ENCODE measurements around the gene CSNK1D.
"Not testable (repeated sequence)": the region's sequence is repeated elsewhere in the genome, so short reads cannot be mapped to it uniquely, and the experiment has no call there.

The CSNK1D gene

GRCh38 chr17:82202981-82203380 lies 70.5 kb downstream of the CSNK1D start:
- intact Hi-C loops (cut with micrococcal nuclease) = no loop called here
- Mint-ChIP-seq H3K27ac (no peak overlapping the region), H3K36me3 (ENCODE audit: low read depth) (peaks cover 45% of the 10 kb centered on the region), H3K27me3 (no peaks in the 10 kb centered on the region), H3K4me1 (ENCODE audit: low read depth) (peaks cover 20% of the 10 kb centered on the region), H3K4me3 (no peak overlapping the region), H3K9me3 (no peaks in the 10 kb centered on the region)

- no peak overlapping the region for H3K27ac Mint-ChIP-seq
- H3K4me1 Mint-ChIP-seq (ENCODE audit: low read depth) = peaks cover 17% of the 10 kb centered on the region
- intact Hi-C loops (cut with micrococcal nuclease) = no loop called here
- H3K4me3 Mint-ChIP-seq = no peak overlapping the region
- no peaks in the 10 kb centered on the region for H3K27me3 Mint-ChIP-seq
- no peaks in the 10 kb centered on the region for H3K9me3 Mint-ChIP-seq
- H3K36me3 Mint-ChIP-seq (ENCODE audit: low read depth) = peaks cover 53% of the 10 kb centered on the region
Observed at GRCh38 chr17:82201498-82201910, 72.0 kb downstream of the CSNK1D start.

- Mint-ChIP-seq H3K27ac (no peak overlapping the region), H3K27me3 (no peaks in the 10 kb centered on the region), H3K4me3 (no peak overlapping the region), H3K9me3 (no peaks in the 10 kb centered on the region), H3K4me1 (ENCODE audit: low read depth) (peaks cover 11% of the 10 kb centered on the region), H3K36me3 (ENCODE audit: low read depth) (peaks cover 59% of the 10 kb centered on the region)
- intact Hi-C loops (cut with micrococcal nuclease) = no loop called here
Observed at GRCh38 chr17:82200743-82201497, 72.6 kb downstream of the CSNK1D start.

- intact Hi-C loops (cut with micrococcal nuclease) = no loop called here
- H3K36me3 Mint-ChIP-seq (ENCODE audit: low read depth) = peaks cover 67% of the 10 kb centered on the region
- H3K27ac Mint-ChIP-seq = no peak overlapping the region
- no peaks in the 10 kb centered on the region for H3K9me3 Mint-ChIP-seq
- peaks cover 7% of the 10 kb centered on the region for H3K4me1 Mint-ChIP-seq (ENCODE audit: low read depth)
- H3K27me3 Mint-ChIP-seq = no peaks in the 10 kb centered on the region
- no peak overlapping the region for H3K4me3 Mint-ChIP-seq
Observed at GRCh38 chr17:82200135-82200534, 73.4 kb downstream of the CSNK1D start.

DNA sequence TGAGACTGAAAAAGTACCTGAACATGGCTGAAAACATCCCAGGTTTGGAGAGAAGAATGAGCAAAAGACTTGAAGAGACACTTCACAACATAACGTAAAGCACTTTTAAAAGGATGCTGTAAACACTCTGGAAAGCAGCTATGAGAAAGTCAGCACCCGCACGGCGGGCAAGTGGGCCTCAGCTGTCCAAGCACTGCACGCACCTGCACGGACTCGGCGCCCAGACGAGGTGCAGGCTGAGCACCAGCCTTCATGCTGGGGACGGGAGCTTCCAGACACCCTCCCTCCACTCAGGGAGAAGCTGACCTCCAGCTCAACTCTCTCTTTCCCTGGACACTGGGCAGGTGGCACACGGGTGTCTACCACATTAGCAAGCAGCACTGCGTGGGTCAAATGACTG lies 74.0 kb downstream of the CSNK1D start:
- Mint-ChIP-seq H3K27ac (no peak overlapping the region), H3K4me3 (no peak overlapping the region)

GRCh38 chr17:82198092-82198491 lies 75.4 kb downstream of the CSNK1D start:
- H3K4me3 Mint-ChIP-seq = no peak overlapping the region
- peaks cover 69% of the 10 kb centered on the region for H3K36me3 Mint-ChIP-seq (ENCODE audit: low read depth)
- H3K27ac Mint-ChIP-seq = no peak overlapping the region
- peaks cover 22% of the 10 kb centered on the region for H3K4me1 Mint-ChIP-seq (ENCODE audit: low read depth)
- no peaks in the 10 kb centered on the region for H3K9me3 Mint-ChIP-seq
- intact Hi-C loops (cut with micrococcal nuclease) = no loop called here
- no peaks in the 10 kb centered on the region for H3K27me3 Mint-ChIP-seq

More for the DNA sequence above, 74.0 kb downstream of the CSNK1D start:
- intact Hi-C loops (cut with micrococcal nuclease) = no loop called here
- Mint-ChIP-seq H3K9me3 (no peaks in the 10 kb centered on the region), H3K27me3 (no peaks in the 10 kb centered on the region), H3K36me3 (ENCODE audit: low read depth) (peaks cover 72% of the 10 kb centered on the region), H3K4me1 (ENCODE audit: low read depth) (peaks cover 10% of the 10 kb centered on the region)

DNA sequence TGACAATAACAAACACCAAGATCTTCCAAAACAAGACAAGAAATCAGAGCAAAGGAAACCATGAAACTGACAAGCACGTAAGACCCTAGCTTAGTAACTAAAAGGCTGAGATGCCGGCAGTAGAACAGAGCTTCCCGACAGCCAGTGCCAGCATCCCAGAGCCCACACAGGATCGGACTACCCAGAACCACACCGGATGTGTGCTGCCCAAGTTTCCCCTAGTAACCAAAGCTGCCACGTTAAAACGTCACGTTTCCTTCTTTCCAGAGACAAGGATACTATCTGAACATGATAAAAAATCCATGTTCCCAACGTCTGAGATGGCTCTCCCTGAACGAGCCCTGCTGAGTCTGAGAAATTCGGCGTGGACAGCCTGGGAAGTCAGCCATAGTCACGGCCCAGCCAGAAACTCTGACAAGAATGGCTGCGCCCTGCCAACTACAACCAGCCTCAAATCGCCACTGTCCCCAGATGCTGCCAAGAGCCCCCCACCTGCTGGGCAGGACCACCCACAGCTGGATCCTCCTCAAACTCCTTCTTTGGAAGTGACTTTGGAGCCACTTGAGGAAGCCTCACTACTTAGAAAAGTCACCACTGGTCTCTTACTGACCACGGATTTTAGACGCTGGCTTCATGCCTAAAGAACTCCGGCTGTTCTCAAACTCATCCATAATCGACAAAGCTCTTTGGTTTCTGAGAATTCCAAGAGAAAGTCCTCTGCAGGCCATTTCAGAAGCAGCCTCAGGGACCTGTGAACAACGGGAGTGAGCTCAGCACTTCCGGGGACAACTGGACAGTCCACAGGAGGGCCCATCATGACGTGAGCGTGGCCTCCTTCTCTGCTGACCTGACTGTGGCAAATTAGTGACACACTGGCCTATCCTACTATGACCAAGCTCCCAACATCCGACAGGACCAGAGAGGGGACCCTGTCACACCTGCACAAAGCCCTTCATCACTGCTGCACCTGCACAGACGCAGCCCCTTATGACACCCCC lies 77.5 kb downstream of the CSNK1D start:
- Mint-ChIP-seq H3K4me3 (no peak overlapping the region), H3K27me3 (no peaks in the 10 kb centered on the region), H3K27ac (no peak overlapping the region), H3K36me3 (ENCODE audit: low read depth) (peaks cover 61% of the 10 kb centered on the region), H3K9me3 (no peaks in the 10 kb centered on the region), H3K4me1 (ENCODE audit: low read depth) (peaks cover 25% of the 10 kb centered on the region)
- intact Hi-C loops (cut with micrococcal nuclease) = no loop called here

GRCh38 chr17:82194765-82195164 lies 78.7 kb downstream of the CSNK1D start:
- intact Hi-C loops (cut with micrococcal nuclease) = no loop called here
- Mint-ChIP-seq H3K4me3 (peak overlapping the region; percentile 77), H3K9me3 (no peaks in the 10 kb centered on the region), H3K27me3 (no peaks in the 10 kb centered on the region), H3K4me1 (ENCODE audit: low read depth) (peaks cover 25% of the 10 kb centered on the region), H3K27ac (peak overlapping the region; percentile 97), H3K36me3 (ENCODE audit: low read depth) (peaks cover 55% of the 10 kb centered on the region)

DNA sequence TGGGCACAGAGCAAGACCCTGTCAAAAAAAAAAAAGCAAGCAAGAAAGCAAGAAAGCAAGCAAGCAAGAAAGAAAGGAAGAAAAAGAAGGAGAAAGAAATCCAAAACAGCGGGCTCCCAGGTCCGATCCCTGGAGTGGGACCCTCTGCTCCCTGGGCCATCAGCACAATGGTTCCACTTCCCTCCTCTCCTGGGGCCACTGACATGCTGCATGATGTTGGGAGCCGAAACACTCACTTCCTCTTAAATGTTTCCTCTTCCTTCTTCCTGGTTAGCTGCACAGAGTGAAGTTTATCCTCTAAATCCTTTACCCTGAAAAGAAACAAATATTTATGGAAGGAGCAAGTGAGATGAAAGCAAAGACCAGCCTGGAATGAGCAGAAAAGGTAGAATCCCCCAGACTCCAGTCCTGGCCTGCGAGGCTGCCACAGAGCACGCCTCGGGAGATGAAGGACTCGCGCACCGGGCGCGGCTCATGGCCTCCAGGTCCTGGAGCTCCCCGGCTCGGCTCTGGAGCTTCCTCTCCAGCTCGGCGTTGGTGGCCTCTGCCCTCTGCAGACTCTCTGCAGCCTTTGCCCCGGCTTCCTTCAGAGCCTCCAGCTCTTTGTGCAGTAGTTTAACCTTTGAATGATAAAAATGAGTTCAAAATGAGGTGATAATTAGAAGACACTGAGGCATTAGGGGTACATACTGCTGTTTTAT lies 79.8 kb downstream of the CSNK1D start:
- Mint-ChIP-seq H3K4me1 (ENCODE audit: low read depth) (peaks cover 25% of the 10 kb centered on the region), H3K27me3 (no peaks in the 10 kb centered on the region), H3K36me3 (ENCODE audit: low read depth) (peaks cover 44% of the 10 kb centered on the region), H3K9me3 (no peaks in the 10 kb centered on the region), H3K4me3 (peak overlapping the region; percentile 77), H3K27ac (peak overlapping the region; percentile 97)
- intact Hi-C loops (cut with micrococcal nuclease) = no loop called here

- Mint-ChIP-seq H3K4me1 (ENCODE audit: low read depth) (peaks cover 25% of the 10 kb centered on the region), H3K27ac (peak overlapping the region; percentile 97), H3K36me3 (ENCODE audit: low read depth) (peaks cover 44% of the 10 kb centered on the region), H3K4me3 (peak overlapping the region; percentile 77)
- H3K9me3 Mint-ChIP-seq; H3K27me3 Mint-ChIP-seq; intact Hi-C loops (cut with micrococcal nuclease): not testable (repeated sequence)
Observed at GRCh38 chr17:82193050-82193449, 80.5 kb downstream of the CSNK1D start.
